ENCODE measurements around the gene COQ9. TPM values are rescaled to one million over a fixed set of nuclear protein-coding genes. Genes with fewer than 3 reads are reported as not detected.

COQ9 gene
- total RNA-seq, 1 experiment from 2014 or later = 62.7 TPM

DNA sequence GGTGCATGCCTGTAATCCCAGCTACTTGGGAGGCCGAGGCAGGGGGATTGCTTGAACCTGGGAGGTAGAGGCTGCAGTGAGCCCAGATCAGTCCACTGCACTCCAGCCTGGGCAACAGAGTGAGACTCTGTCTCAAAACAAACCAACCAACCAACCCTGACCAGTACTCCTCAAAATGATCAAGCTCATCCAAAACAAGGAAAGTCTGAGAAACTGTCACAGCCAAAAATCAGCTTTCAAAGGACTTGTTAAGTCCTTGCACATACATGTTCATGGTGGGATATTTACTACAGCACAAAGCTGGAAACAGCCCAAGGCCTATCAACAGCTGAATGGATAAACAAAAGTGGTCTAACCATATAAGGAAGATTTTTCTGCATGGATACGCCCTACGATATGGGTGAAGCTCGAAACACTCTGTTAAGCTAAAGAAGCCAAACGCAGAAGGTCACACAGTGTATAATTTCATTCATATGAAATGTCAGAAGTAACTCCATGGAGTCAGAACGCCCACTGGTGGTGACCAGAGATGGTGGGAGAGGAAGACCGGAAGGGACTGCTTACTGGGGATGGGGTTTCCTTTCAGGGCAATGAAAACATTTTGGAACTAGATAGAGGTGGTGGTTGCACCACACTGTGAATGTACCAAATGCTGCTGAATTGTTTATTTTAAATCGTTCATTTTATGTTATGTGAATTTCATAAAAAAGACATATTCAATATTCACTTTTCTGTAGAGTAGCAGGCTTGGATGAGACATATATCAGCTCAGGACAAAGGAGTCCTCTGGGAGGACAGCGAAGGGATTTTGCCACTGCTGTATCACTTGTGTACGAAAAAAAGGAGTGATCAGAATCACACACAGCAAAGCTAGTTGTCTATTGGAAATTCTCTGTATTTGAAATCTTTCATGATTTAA, 25.0 kb upstream of the COQ9 start:
- BruUV-seq (replicated peaks) = no TSS peak
- H2AFZ ChIP-seq (ENCODE audit: low read depth, low read length, poor library complexity, severe bottlenecking) = no peak overlapping the region
- H3K9me2 ChIP-seq (ENCODE audit: insufficient read depth) = no peaks in the 10 kb centered on the region
- no peaks in the 10 kb centered on the region for H3K27me3 ChIP-seq (ENCODE audit: insufficient read depth, low read length)
- intact Hi-C loops (cut with micrococcal nuclease) = loop anchor here (1.0 kb wide), 1 partner anchor 122 kb away; no protein-coding TSS in a partner anchor
- no peaks in the 10 kb centered on the region for H4K20me1 ChIP-seq (ENCODE audit: insufficient read depth)
- no peak overlapping the region for H3K4me3 ChIP-seq (replicated peaks in 1 of 2; ENCODE audit: low read depth in 1 of 2, low read length in 2 of 2)
- no peaks in the 10 kb centered on the region for H3K36me3 ChIP-seq (ENCODE audit: control insufficient read depth in 1 of 2, insufficient read depth in 2 of 2, low read length in 2 of 2)
- ChIA-PET RAD21 (ENCODE audit: low non-redundant PET in 1 of 2, low total read pairs in 2 of 2, uncharacterized antibody in 2 of 2, unreplicated experiment in 2 of 2) (interaction anchor here in 1 of 2 experiments (1.2 kb wide), 1 partner anchor 120 kb away, joined by 4 read pairs; no protein-coding TSS in a partner anchor), CTCF (interaction anchor here (0.8 to 2.1 kb wide), 6 partner anchors 97 to 457 kb away, joined by 3 to 9 read pairs (median 6); no protein-coding TSS in a partner anchor), POLR2A (no interaction called here)
- H3K9me3 ChIP-seq (ENCODE audit: control insufficient read depth in 1 of 2, insufficient read depth in 1 of 2, low read depth in 1 of 2, low read length in 2 of 2) = no peaks in the 10 kb centered on the region
- H3K9ac ChIP-seq (ENCODE audit: low read length) = no peak overlapping the region
- no peaks in the 10 kb centered on the region for H3K79me2 ChIP-seq (ENCODE audit: insufficient read depth, low read length)
- H3K4me1 ChIP-seq (ENCODE audit: control insufficient read depth in 1 of 2, insufficient read depth in 2 of 2, low read length in 2 of 2) = peaks cover 15 to 23% of the 10 kb centered on the region in 2 experiments; a peak in 3 of 4 replicates
- DNase-seq (ENCODE audit: low read depth, low spot score) = no peak
- no peak overlapping the region for H3K27ac ChIP-seq (ENCODE audit: low read depth, low read length)
- ATAC-seq = peak; percentile 48
- H3K4me2 ChIP-seq (ENCODE audit: low read length) = no peak overlapping the region
- TF ChIP-seq RAD21 (IDR thresholded peaks at IDR 0.05; ENCODE audit: low read depth) = peak; percentile 82
- TF ChIP-seq POLR2A (IDR thresholded peaks at IDR 0.05; ENCODE audit: borderline replicate concordance, extremely low read depth, insufficient read depth, insufficient read length) = no peak
- TF ChIP-seq, protein P1, sequence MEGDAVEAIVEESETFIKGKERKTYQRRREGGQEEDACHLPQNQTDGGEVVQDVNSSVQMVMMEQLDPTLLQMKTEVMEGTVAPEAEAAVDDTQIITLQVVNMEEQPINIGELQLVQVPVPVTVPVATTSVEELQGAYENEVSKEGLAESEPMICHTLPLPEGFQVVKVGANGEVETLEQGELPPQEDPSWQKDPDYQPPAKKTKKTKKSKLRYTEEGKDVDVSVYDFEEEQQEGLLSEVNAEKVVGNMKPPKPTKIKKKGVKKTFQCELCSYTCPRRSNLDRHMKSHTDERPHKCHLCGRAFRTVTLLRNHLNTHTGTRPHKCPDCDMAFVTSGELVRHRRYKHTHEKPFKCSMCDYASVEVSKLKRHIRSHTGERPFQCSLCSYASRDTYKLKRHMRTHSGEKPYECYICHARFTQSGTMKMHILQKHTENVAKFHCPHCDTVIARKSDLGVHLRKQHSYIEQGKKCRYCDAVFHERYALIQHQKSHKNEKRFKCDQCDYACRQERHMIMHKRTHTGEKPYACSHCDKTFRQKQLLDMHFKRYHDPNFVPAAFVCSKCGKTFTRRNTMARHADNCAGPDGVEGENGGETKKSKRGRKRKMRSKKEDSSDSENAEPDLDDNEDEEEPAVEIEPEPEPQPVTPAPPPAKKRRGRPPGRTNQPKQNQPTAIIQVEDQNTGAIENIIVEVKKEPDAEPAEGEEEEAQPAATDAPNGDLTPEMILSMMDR (IDR thresholded peaks at IDR 0.05 in 2 of 3, conservative IDR thresholded peaks at IDR 0.05 in 1 of 3; ENCODE audit: borderline replicate concordance in 1 of 3, insufficient read depth in 1 of 3, low read depth in 2 of 3, low read length in 2 of 3) = peak; percentile 65 to 75 (median 74)

DNA sequence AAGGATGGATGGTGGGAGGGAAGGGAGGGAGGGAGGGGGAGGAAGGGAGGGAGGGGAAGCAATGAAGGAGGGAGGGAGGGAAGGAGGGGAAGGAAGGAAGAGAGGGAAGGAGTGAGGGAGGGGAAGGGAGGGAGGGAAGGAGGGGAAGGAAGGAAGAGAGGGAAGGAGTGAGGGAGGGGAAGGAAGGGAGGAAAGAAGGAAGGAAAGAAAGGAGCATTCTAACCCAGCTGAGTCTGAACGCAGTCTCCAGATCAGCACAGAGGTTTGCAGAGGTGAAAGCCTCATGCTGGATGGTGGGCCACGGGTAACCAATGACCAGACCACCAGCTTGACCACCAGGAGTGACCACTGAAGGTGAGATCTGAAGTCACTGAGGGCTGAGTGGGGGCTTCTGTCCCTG, 24.1 kb upstream of the COQ9 start:
- ChIA-PET CTCF (interaction anchor here (1.1 to 2.1 kb wide), 3 partner anchors 97 to 121 kb away, joined by 3 to 9 read pairs (median 8); no protein-coding TSS in a partner anchor), POLR2A (no interaction called here), RAD21 (ENCODE audit: low non-redundant PET in 1 of 2, low total read pairs in 2 of 2, uncharacterized antibody in 2 of 2, unreplicated experiment in 2 of 2) (no interaction called here)
- BruUV-seq (replicated peaks) = no TSS peak
- intact Hi-C loops (cut with micrococcal nuclease) = no loop called here
- no peak overlapping the region for H3K9ac ChIP-seq (ENCODE audit: low read length)
- H3K4me1 ChIP-seq (ENCODE audit: control insufficient read depth in 1 of 2, insufficient read depth in 2 of 2, low read length in 2 of 2) = peaks cover 9 to 14% of the 10 kb centered on the region in 2 experiments; a peak in 3 of 4 replicates
- ATAC-seq = no peak
- H3K9me3 ChIP-seq (ENCODE audit: control insufficient read depth in 1 of 2, insufficient read depth in 1 of 2, low read depth in 1 of 2, low read length in 2 of 2) = no peaks in the 10 kb centered on the region
- no peak overlapping the region for H3K4me2 ChIP-seq (ENCODE audit: low read length)
- H3K36me3 ChIP-seq (ENCODE audit: control insufficient read depth in 1 of 2, insufficient read depth in 2 of 2, low read length in 2 of 2) = peaks cover under 1 to 2% of the 10 kb centered on the region in 2 experiments; a peak in 3 of 4 replicates
- H3K27ac ChIP-seq (ENCODE audit: low read depth, low read length) = no peak overlapping the region
- H4K20me1 ChIP-seq (ENCODE audit: insufficient read depth) = no peaks in the 10 kb centered on the region
- no peaks in the 10 kb centered on the region for H3K79me2 ChIP-seq (ENCODE audit: insufficient read depth, low read length)
- no peaks in the 10 kb centered on the region for H3K27me3 ChIP-seq (ENCODE audit: insufficient read depth, low read length)
- H3K9me2 ChIP-seq (ENCODE audit: insufficient read depth) = no peaks in the 10 kb centered on the region
- no peak for TF ChIP-seq EGR1 (IDR thresholded peaks at IDR 0.05; ENCODE audit: low read depth)
- TF ChIP-seq SRF (IDR thresholded peaks at IDR 0.05; ENCODE audit: low read depth) = no peak
- no peak for TF ChIP-seq FOSL1 (IDR thresholded peaks at IDR 0.05; ENCODE audit: low read depth)
- TF ChIP-seq YY1 (IDR thresholded peaks at IDR 0.05; ENCODE audit: extremely low read depth, insufficient replicate concordance, low read depth, low read length) = no peak
- TF ChIP-seq ZNF274 (IDR thresholded peaks at IDR 0.05; ENCODE audit: low read depth, low read length) = no peak
- TF ChIP-seq, protein P2, sequence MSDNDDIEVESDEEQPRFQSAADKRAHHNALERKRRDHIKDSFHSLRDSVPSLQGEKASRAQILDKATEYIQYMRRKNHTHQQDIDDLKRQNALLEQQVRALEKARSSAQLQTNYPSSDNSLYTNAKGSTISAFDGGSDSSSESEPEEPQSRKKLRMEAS (IDR thresholded peaks at IDR 0.05) = no peak
- no peak for TF ChIP-seq POLR2AphosphoS5 (IDR thresholded peaks at IDR 0.05; ENCODE audit: low read depth, low read length)
- TF ChIP-seq, protein P1 (IDR thresholded peaks at IDR 0.05 in 2 of 3, conservative IDR thresholded peaks at IDR 0.05 in 1 of 3; ENCODE audit: borderline replicate concordance in 1 of 3, insufficient read depth in 1 of 3, low read depth in 2 of 3, low read length in 2 of 3) = no peak
- no peak for TF ChIP-seq CBX3 (IDR thresholded peaks at IDR 0.05; ENCODE audit: low read depth)
- no peak for TF ChIP-seq EZH2phosphoT487 (IDR thresholded peaks at IDR 0.05; ENCODE audit: borderline replicate concordance)
- no peak for TF ChIP-seq TCF7L2 (IDR thresholded peaks at IDR 0.05; ENCODE audit: borderline replicate concordance, extremely low read depth, insufficient read depth, insufficient read length)
- no peak overlapping the region for H3K4me3 ChIP-seq (replicated peaks in 1 of 2; ENCODE audit: low read depth in 1 of 2, low read length in 2 of 2)
- no peak for DNase-seq (ENCODE audit: low read depth, low spot score)
- no peak overlapping the region for H2AFZ ChIP-seq (ENCODE audit: low read depth, low read length, poor library complexity, severe bottlenecking)
